Measurements from ENCODE around the gene TERC. TPM values are rescaled to one million over a fixed set of nuclear protein-coding genes. Genes with fewer than 3 reads are reported as not detected.

The TERC gene
- 10 to 100 TPM in 1 of 2 donors, not detected in 1; 18.6 TPM for total RNA-seq

DNA sequence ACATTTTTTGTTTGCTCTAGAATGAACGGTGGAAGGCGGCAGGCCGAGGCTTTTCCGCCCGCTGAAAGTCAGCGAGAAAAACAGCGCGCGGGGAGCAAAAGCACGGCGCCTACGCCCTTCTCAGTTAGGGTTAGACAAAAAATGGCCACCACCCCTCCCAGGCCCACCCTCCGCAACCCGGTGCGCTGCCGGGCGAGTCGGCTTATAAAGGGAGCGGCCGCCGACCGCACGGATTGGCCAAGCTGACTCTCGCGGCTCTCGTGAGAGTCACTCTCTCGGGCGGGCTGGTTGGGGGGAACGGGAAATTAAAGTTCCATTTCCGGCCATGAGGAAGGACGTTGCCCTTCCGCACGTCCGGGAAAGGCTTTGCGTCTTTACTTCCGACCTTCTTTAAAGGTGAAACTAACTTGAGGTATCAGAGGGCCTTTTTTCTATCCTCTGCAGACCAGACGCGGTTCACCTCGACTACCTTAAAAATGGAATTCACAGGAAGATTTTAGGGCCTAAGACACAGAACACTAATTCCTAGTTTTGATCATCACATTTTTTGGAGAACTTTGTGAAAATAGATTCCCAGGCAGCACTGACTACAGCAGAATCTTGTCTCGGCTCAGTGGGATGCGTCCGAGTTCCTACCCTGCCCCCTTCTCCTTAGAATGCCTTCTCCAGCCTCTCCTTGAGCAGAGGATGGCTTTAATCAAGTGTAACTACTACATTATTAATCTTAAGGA, at the start of gene TERC:
Gene TERC (minus strand): TSS at position 179 of the 731 bp plus-strand sequence.
- Mint-ChIP-seq H3K36me3 (peaks cover 7% of the 10 kb centered on the region), H3K4me3 (peak within 1 kb of the TSS; percentile 98), H3K4me1 (ENCODE audit: low read depth in 2 of 2) (peaks cover 27 to 33% of the 10 kb centered on the region in 2 donors), H3K9me3 (no peaks in the 10 kb centered on the region), H3K27me3 (no peaks in the 10 kb centered on the region), H3K27ac (peak within 1 kb of the TSS; percentile 96 to 97)
- ATAC-seq (peak; percentile 93), DNase-seq (ENCODE audit: low spot score) (peak; percentile 93)

DNA sequence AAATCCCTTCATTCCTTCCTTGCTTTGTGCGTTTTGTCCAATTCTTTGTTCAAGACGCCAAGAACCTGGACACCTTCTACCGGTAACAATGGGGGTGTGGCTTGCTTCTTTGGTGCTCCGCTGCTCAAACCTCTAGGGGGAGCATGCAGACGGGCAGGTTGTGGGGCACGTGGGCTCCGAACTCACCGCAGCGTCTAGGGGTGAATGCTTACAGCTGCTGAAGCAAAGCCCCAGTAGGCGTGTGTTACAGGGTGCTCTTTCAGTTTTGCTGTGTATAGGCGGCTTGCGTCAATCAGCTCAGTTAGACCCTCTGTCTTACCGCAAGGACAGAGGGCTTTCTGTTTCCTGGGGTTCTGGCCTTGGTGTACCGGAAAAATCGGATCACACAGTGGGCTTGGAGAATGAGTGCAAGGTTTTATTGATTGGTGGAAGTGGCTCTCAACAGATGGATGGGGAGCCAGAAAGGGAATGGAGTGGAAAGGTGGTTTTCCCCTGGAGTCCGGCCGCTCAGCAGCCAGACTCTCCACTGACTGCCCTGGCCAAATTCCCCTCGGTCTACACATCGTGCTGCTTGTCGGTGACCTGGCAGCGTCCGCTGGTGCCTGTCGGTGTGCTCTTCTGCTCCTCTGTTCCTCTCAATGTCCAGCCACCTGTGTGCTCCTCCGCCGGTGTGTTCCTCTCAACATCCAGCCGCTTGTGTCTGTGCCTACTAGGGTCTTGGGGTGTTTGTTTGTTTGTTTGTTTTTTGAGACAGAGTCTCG, 49.1 kb upstream of the TERC start:
- Mint-ChIP-seq H3K27ac (peak overlapping the region; percentile 69 to 90), H3K4me3 (peak overlapping the region; percentile 89), H3K4me1 (ENCODE audit: low read depth in 2 of 2) (peaks cover 25 to 26% of the 10 kb centered on the region in 2 donors), H3K27me3 (peaks cover 17 to 25% of the 10 kb centered on the region in 2 donors), H3K36me3 (peaks cover 20% of the 10 kb centered on the region), H3K9me3 (peaks cover 4% of the 10 kb centered on the region)
- ATAC-seq (peak; percentile 88), DNase-seq (ENCODE audit: low spot score) (peak; percentile 77)

DNA sequence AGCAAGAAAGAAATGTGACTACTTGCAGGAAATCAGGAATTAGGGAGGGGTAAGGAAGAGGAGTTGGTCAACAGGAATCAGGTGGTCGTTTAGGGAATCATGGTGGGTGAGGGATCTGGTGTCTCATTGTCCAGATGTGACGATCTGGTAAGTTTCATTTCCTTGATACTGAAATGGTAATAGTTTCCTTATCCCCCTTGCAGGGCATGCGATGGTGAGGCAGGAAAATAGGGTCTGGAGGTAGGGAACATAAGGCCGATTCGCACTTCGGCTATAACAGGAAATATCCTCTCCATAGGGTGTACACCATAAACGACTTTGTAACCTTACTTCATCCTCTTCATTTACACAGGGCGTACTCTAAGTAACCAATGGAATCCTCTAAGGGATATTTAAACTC, 48.4 kb upstream of the TERC start:
- no peak for DNase-seq (ENCODE audit: low spot score)
- H3K4me1 Mint-ChIP-seq (ENCODE audit: low read depth in 2 of 2): peaks cover 25 to 26% of the 10 kb centered on the region in 2 donors
- H3K27me3 Mint-ChIP-seq: peaks cover 15 to 22% of the 10 kb centered on the region in 2 donors
- H3K9me3 Mint-ChIP-seq: peaks cover 4% of the 10 kb centered on the region
- ATAC-seq: no peak
- peak overlapping the region; percentile 89 for H3K4me3 Mint-ChIP-seq
- peak overlapping the region; percentile 69 to 90 for H3K27ac Mint-ChIP-seq
- peaks cover 20% of the 10 kb centered on the region for H3K36me3 Mint-ChIP-seq

DNA sequence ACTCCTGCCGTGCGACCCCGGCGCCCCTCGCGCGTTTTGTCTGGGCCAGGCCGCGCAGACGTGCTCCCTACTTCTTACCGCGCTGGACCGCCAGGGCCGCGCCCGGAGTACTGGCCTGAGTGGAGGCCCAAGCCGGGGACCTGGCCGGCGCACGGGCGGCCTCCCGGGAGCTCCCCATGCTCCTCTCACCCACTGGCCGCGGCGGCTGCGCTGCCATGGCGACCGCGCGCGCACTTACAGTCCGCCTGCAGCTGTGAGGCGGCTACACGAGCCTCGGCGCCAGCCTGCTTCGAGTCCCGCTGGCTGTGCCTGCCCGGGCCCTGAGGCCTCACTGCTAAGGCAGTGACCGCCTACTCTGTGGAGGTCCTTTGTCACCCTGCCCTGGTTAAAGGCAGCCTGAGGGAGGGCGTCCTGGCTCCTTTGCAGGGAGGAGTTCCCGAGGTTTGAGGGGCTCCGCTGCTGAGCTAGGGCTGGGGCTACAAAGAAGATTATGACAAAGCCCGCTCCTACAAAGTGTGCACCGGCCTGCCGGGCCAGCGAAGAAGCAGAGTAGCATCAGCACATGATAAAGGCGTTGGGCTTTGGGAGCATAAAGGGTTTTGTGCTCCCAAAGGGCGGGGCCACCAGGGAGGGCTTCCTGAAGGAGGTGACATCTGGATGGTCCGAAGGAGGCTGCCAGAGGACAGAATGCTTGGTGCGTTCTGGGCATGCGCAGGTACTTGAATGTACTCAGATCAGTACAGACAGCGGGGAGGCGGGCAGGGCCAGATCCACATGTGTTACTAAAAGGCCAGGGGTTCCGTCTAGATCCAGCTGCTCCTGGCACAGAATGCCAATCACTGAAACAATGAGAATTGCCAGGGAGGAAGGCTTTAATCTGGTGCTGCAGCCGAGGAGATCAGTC, 47.7 kb upstream of the TERC start, which contains the start of the genes LRRC34 and LRRIQ4:
Gene LRRC34 (minus strand): TSS at position 573 of the 904 bp plus-strand sequence. CDS start 356 bp downstream, at position 217.
Gene LRRIQ4 (plus strand): TSS at position 539 of the 904 bp plus-strand sequence. CDS start 9,052 bp downstream, outside the sequence.
- peak; percentile 78 for DNase-seq (ENCODE audit: low spot score)
- H3K27ac Mint-ChIP-seq: peak within 1 kb of the TSS; percentile 69 to 90
- H3K4me3 Mint-ChIP-seq: peak within 1 kb of the TSS; percentile 89
- H3K36me3 Mint-ChIP-seq: peaks cover 19% of the 10 kb centered on the region
- peaks cover 4% of the 10 kb centered on the region for H3K9me3 Mint-ChIP-seq
- ATAC-seq: peak; percentile 82 to 88
- peaks cover 10 to 15% of the 10 kb centered on the region in 2 donors for H3K27me3 Mint-ChIP-seq
- H3K4me1 Mint-ChIP-seq (ENCODE audit: low read depth in 2 of 2): peaks cover 25 to 26% of the 10 kb centered on the region in 2 donors

DNA sequence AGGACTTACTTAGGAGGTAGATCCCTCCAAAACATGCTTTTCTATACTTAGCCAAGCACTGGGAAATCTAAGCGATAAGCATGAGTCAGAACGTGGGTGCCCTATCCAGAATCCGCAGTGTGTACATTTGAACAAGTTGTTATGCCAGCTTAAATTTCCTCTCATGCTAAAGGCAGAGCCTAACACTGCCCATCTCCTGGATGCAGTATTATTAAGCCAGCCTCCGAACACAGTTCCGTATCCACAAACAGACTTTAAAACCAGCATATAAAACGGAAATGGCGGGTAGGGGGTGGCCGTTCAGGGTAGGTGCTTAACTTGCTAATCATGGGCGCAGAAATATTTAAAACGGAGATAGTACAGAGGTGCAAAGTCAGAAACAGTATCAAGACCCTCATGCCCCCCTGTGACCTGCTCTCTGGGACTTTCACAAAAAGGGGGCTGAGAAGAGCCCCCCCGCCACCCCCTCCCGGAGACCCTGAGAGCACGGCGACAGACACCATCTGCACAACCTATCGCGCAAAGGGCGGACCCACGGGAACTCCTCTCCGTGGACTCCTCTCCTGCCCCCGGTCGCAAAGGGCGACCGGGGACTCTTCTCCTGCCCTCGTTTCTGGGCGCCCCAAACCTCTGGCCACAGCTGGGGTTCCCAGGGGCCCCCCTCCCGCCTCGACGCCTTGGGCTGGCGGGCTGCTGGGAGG, 46.9 kb upstream of the TERC start:
- peaks cover 4% of the 10 kb centered on the region for H3K9me3 Mint-ChIP-seq
- peaks cover 6 to 7% of the 10 kb centered on the region in 2 donors for H3K27me3 Mint-ChIP-seq
- peaks cover 25 to 26% of the 10 kb centered on the region in 2 donors for H3K4me1 Mint-ChIP-seq (ENCODE audit: low read depth in 2 of 2)
- H3K36me3 Mint-ChIP-seq: peaks cover 14% of the 10 kb centered on the region
- DNase-seq (ENCODE audit: low spot score): no peak
- ATAC-seq: peak; percentile 11 to 17
- H3K27ac Mint-ChIP-seq: peak overlapping the region in 1 of 2 donors; percentile 50
- H3K4me3 Mint-ChIP-seq: peak overlapping the region; percentile 75

DNA sequence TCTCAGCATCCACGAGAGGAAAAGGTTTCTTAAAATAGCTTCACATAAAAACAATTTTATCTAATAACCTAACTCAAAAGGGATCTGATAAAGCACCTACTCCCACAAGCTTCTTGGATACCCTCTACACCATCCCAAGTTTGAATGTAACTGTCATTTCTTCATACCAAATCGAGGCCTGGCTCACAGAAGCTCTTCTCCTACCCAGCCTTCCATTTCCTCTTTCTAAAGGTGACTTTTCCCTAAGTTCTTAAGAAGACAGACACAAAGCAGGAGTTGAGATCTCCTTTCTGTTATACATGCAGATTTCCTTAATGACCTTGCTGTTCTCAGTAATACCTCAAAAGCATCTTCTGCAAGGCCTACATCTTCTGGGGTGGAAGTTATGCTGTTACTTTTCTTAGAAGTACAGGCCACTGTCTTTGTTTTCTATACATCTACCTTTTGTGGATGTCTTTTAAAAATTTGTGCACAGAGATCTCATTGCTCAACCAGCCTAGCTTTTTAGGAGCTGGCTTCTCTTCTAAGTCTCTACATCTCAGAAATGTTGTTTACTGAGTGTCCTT, 44.5 kb upstream of the TERC start:
- Mint-ChIP-seq H3K27ac (no peak overlapping the region), H3K4me1 (ENCODE audit: low read depth in 2 of 2) (peaks cover 24% of the 10 kb centered on the region in 2 donors), H3K4me3 (no peak overlapping the region), H3K36me3 (no peaks in the 10 kb centered on the region), H3K27me3 (no peaks in the 10 kb centered on the region), H3K9me3 (no peaks in the 10 kb centered on the region)
- ATAC-seq (no peak), DNase-seq (ENCODE audit: low spot score) (no peak)

DNA sequence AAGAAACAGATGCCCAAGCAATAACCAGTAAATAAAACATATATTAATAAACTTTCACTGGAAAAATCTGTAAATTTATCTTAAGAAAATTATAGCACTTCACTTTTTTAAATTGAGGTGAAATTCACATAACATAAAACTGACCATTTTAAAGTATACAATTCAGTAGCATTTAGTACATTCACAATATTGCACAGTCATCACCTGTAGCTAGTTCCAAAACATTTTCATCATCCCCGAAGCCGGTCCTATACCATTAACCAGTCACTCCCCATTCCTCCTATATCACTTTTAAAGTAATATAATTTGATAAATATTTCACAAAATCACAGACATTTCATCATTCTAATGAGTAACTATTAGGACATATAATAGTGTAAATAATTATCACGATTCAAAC, 39.8 kb upstream of the TERC start:
- H3K4me3 Mint-ChIP-seq: no peak overlapping the region
- H3K27ac Mint-ChIP-seq: no peak overlapping the region
- no peaks in the 10 kb centered on the region for H3K27me3 Mint-ChIP-seq
- no peaks in the 10 kb centered on the region for H3K36me3 Mint-ChIP-seq
- ATAC-seq: no peak
- H3K9me3 Mint-ChIP-seq: no peaks in the 10 kb centered on the region
- no peak for DNase-seq (ENCODE audit: low spot score)
- peaks cover 0 to 2% of the 10 kb centered on the region in 2 donors for H3K4me1 Mint-ChIP-seq (ENCODE audit: low read depth in 2 of 2)

DNA sequence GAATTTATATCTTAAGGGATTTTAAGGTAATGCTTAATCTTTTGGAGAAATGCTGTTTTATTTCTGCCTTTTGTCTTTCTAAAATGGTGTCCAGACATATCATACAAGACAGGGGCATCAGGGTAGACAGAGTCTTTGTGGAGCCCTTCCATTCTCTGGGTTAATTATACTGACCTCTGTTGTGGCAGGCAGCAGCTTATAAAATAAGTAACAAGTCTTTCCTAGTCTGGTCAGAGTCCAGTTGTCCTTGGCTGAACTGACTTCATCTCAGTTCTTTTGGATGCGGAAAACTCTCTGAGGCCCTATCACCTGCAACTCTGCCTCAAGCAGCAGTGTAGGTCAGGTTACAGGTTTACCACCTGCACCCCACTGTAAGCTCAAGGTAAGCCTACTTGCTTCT, 27.5 kb upstream of the TERC start:
- Mint-ChIP-seq H3K9me3 (no peaks in the 10 kb centered on the region), H3K27me3 (no peaks in the 10 kb centered on the region), H3K4me1 (ENCODE audit: low read depth in 2 of 2) (peaks cover 7 to 14% of the 10 kb centered on the region in 2 donors), H3K36me3 (peaks cover 7% of the 10 kb centered on the region), H3K4me3 (no peak overlapping the region), H3K27ac (no peak overlapping the region)
- ATAC-seq (no peak), DNase-seq (ENCODE audit: low spot score) (no peak)

DNA sequence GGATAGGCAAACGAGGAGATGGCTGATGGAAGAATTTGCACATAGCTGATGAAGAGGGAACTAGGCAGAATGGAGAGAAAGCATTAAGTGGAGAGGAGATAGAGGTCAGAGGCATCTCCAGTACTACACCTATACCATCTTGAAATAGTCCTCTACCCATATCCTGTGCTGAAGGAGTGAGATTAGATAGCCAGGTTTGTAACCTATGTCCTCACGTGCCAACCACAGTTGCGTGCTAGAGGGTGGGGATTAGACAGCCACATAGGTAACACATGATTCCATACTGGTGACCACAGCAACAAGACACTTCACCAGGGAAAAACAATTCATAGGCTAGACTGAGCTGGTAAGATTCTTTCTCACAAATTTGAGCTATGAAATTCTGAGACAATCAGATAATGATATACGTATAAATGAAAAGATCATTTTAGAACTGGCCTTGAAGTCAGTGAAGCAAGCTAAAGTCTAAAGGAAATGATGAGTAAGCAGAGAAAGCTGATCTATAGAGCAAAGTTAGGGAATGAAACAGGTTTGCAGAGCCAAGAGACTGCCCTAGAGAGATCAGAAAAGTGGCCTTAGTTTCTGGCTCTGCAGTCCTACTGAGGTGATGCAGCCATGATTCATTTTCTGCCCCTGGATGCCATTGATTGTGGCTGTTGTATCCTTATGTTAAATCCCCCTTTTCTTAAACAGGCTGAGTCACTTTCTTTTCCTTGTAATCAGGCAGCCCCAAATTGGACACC, 26.0 kb upstream of the TERC start:
- H3K4me3 Mint-ChIP-seq: no peak overlapping the region
- DNase-seq (ENCODE audit: low spot score) (no peak), ATAC-seq (peak in 1 of 2 donors; percentile 36)
- H3K9me3 Mint-ChIP-seq: no peaks in the 10 kb centered on the region
- H3K27me3 Mint-ChIP-seq: no peaks in the 10 kb centered on the region
- H3K27ac Mint-ChIP-seq: peak overlapping the region in 1 of 2 donors; percentile 0
- peaks cover 12% of the 10 kb centered on the region for H3K36me3 Mint-ChIP-seq
- peaks cover 7 to 14% of the 10 kb centered on the region in 2 donors for H3K4me1 Mint-ChIP-seq (ENCODE audit: low read depth in 2 of 2)

DNA sequence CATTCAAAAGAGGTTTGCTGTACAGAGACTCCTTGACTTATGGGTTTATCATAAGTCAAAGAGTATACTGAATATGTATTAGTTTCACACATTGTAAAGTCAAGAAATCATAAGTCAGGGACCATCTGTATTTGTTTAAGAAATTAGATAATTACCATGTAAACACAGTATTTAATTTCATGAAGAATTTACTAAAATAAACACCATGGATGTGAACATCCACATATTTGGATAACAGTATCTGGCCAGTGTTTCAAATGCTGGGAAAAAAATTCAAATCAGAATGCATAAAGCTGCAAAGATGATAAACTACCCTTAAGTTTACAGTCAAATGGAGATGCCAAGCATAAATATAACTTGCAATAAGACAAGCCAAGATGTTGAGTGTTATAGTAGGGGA, 25.4 kb upstream of the TERC start:
- Mint-ChIP-seq H3K27ac (no peak overlapping the region), H3K4me3 (no peak overlapping the region), H3K27me3 (no peaks in the 10 kb centered on the region), H3K36me3 (peaks cover 19% of the 10 kb centered on the region), H3K4me1 (ENCODE audit: low read depth in 2 of 2) (peaks cover 7 to 14% of the 10 kb centered on the region in 2 donors), H3K9me3 (no peaks in the 10 kb centered on the region)
- DNase-seq (ENCODE audit: low spot score): no peak
- ATAC-seq: no peak

DNA sequence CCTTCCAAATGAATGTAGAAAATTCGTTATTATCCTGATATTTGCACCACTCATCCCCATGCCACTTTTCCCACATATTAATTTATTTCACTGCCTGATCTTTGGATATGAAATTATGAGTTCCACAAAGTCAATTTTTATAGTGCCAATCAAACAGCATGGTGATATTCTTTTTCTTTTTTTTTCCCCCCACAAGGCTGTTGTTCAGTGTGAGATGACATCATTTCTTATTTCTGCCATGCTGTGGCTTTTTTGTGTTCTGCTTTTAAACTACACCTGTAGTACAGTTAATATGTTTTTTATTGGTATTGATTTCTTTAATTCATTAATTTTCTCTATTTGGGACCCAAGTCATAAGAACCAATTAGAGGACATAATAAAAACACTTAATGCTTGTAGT, 22.9 kb upstream of the TERC start:
- H3K4me3 Mint-ChIP-seq: no peak overlapping the region
- H3K36me3 Mint-ChIP-seq: peaks cover 20% of the 10 kb centered on the region

DNA sequence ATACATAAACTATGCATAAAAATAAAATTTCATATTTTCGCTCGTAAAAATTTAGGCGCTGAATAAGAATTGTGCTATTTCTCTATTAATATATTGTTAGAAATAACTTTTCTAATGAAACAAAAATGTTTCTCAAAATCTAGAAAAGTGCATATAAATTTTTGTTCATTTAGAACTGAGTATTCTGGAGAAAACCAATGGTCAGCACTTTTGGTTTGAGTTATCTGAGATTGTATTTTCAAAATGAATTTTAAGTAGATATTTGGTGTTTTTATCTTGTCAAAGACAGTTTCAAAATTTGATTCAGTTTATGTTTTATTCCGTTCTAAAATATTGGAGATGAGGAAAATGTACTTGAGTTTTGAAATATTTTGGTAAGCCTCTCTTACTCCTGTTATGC, 22.3 kb upstream of the TERC start:
- Mint-ChIP-seq H3K36me3 (peaks cover 24% of the 10 kb centered on the region), H3K27me3 (no peaks in the 10 kb centered on the region), H3K27ac (no peak overlapping the region), H3K9me3 (no peaks in the 10 kb centered on the region), H3K4me3 (no peak overlapping the region), H3K4me1 (ENCODE audit: low read depth in 2 of 2) (peaks cover 7 to 14% of the 10 kb centered on the region in 2 donors)
- DNase-seq (ENCODE audit: low spot score) (no peak), ATAC-seq (no peak)

More for the DNA sequence above, 22.9 kb upstream of the TERC start:
- H3K4me1 Mint-ChIP-seq (ENCODE audit: low read depth in 2 of 2): peaks cover 7 to 14% of the 10 kb centered on the region in 2 donors
- no peak for ATAC-seq
- no peaks in the 10 kb centered on the region for H3K27me3 Mint-ChIP-seq
- H3K27ac Mint-ChIP-seq: no peak overlapping the region
- no peak for DNase-seq (ENCODE audit: low spot score)
- H3K9me3 Mint-ChIP-seq: no peaks in the 10 kb centered on the region

Data from natural killer cell treated with Interleukin-12 subunit alpha and Interleukin-12 subunit beta and Interleukin-15 and Interleukin-18, amount 100 ng/mL, for 72 hours (primary cell).